ENCODE data around the gene IKZF1. TPM values are rescaled to one million over a fixed set of nuclear protein-coding genes. Genes with fewer than 3 reads are reported as not detected.

IKZF1 gene
- total RNA-seq, 1 experiment from 2014 or later: 0.57 TPM

DNA sequence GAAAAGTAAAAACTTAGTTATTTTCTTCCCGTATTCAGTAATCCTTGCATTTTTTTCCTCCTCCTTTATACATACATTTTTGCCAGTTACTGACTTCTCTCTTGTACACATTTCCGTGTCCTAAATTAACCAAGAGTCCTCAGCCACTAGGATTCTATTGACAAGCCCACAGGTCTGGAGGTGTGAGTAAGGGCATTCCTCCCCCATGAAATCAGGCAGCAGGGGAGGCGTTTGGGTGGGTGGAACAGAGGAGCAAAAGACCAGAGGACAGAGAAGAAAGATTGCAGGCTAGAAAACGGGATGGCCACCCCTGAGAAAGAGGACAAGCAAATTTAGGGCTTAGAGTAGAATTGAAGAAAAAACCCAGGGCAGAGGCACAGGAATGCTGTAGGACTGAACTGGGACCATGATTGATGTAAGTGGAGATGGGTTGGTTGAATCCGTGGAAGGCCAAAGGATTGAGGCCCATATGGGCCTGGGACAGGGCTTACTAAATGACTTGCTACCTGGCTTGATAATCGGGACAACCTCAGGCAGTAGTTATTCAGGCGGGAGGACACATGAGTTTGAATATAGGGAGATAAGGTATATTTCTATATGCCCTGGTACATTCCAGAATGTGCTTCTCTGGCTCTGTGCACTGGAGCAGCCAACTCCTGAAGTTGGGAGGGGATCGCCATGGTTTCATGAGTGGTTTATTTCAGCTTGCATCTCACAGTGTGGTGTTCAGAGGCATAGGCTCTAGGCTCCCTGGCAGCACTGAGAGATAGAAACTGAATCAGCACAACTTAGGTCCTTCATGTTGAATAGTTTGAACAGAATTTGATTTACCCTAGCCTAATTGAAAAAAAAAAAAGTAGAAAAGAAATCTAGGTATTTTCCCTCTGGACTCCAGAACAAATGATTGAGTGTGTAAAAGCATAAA is 28.0 kb downstream of the IKZF1 start:
- BruUV-seq (replicated peaks): no TSS peak
- H3K4me3 ChIP-seq (replicated peaks in 1 of 2; ENCODE audit: low read depth in 1 of 2, low read length in 2 of 2): no peak overlapping the region
- ChIA-PET CTCF (no interaction called here), POLR2A (no interaction called here), RAD21 (ENCODE audit: low non-redundant PET in 1 of 2, low total read pairs in 2 of 2, uncharacterized antibody in 2 of 2, unreplicated experiment in 2 of 2) (no interaction called here)
- TF ChIP-seq, protein P1, sequence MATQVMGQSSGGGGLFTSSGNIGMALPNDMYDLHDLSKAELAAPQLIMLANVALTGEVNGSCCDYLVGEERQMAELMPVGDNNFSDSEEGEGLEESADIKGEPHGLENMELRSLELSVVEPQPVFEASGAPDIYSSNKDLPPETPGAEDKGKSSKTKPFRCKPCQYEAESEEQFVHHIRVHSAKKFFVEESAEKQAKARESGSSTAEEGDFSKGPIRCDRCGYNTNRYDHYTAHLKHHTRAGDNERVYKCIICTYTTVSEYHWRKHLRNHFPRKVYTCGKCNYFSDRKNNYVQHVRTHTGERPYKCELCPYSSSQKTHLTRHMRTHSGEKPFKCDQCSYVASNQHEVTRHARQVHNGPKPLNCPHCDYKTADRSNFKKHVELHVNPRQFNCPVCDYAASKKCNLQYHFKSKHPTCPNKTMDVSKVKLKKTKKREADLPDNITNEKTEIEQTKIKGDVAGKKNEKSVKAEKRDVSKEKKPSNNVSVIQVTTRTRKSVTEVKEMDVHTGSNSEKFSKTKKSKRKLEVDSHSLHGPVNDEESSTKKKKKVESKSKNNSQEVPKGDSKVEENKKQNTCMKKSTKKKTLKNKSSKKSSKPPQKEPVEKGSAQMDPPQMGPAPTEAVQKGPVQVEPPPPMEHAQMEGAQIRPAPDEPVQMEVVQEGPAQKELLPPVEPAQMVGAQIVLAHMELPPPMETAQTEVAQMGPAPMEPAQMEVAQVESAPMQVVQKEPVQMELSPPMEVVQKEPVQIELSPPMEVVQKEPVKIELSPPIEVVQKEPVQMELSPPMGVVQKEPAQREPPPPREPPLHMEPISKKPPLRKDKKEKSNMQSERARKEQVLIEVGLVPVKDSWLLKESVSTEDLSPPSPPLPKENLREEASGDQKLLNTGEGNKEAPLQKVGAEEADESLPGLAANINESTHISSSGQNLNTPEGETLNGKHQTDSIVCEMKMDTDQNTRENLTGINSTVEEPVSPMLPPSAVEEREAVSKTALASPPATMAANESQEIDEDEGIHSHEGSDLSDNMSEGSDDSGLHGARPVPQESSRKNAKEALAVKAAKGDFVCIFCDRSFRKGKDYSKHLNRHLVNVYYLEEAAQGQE (IDR thresholded peaks at IDR 0.05; ENCODE audit: low read depth): no peak
- TF ChIP-seq, protein P2, sequence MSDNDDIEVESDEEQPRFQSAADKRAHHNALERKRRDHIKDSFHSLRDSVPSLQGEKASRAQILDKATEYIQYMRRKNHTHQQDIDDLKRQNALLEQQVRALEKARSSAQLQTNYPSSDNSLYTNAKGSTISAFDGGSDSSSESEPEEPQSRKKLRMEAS (IDR thresholded peaks at IDR 0.05): no peak
- no peak for TF ChIP-seq ELF1 (IDR thresholded peaks at IDR 0.05; ENCODE audit: borderline replicate concordance, low read depth)
- TF ChIP-seq, protein P3, sequence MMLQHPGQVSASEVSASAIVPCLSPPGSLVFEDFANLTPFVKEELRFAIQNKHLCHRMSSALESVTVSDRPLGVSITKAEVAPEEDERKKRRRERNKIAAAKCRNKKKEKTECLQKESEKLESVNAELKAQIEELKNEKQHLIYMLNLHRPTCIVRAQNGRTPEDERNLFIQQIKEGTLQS (IDR thresholded peaks at IDR 0.05): no peak
- TF ChIP-seq, protein P4, sequence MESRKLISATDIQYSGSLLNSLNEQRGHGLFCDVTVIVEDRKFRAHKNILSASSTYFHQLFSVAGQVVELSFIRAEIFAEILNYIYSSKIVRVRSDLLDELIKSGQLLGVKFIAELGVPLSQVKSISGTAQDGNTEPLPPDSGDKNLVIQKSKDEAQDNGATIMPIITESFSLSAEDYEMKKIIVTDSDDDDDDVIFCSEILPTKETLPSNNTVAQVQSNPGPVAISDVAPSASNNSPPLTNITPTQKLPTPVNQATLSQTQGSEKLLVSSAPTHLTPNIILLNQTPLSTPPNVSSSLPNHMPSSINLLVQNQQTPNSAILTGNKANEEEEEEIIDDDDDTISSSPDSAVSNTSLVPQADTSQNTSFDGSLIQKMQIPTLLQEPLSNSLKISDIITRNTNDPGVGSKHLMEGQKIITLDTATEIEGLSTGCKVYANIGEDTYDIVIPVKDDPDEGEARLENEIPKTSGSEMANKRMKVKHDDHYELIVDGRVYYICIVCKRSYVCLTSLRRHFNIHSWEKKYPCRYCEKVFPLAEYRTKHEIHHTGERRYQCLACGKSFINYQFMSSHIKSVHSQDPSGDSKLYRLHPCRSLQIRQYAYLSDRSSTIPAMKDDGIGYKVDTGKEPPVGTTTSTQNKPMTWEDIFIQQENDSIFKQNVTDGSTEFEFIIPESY (IDR thresholded peaks at IDR 0.05; ENCODE audit: extremely low read depth, insufficient replicate concordance, low read length): no peak
- TF ChIP-seq JUND (IDR thresholded peaks at IDR 0.05): no peak
- no peak for TF ChIP-seq SRF (IDR thresholded peaks at IDR 0.05; ENCODE audit: low read depth)
- no peak for TF ChIP-seq CBX3 (IDR thresholded peaks at IDR 0.05; ENCODE audit: low read depth)
- TF ChIP-seq FOSL1 (IDR thresholded peaks at IDR 0.05; ENCODE audit: low read depth): no peak
- no peak for TF ChIP-seq ZNF274 (IDR thresholded peaks at IDR 0.05; ENCODE audit: low read depth, low read length)
- TF ChIP-seq RAD21 (IDR thresholded peaks at IDR 0.05; ENCODE audit: low read depth): no peak
- H3K36me3 ChIP-seq (ENCODE audit: control insufficient read depth in 1 of 2, insufficient read depth in 2 of 2, low read length in 2 of 2): no peaks in the 10 kb centered on the region
- no peak for DNase-seq (ENCODE audit: low read depth, low spot score)
- H3K27ac ChIP-seq (ENCODE audit: low read depth, low read length): no peak overlapping the region
- H3K9me3 ChIP-seq (ENCODE audit: control insufficient read depth in 1 of 2, insufficient read depth in 1 of 2, low read depth in 1 of 2, low read length in 2 of 2): no peaks in the 10 kb centered on the region
- intact Hi-C loops (cut with micrococcal nuclease): no loop called here
- H3K9ac ChIP-seq (ENCODE audit: low read length): no peak overlapping the region
- H3K27me3 ChIP-seq (ENCODE audit: insufficient read depth, low read length): 0 out of 2 replicates have a peak, but pooled peaks cover 5% of the 10 kb centered on the region
- no peak for ATAC-seq
- no peak overlapping the region for H2AFZ ChIP-seq (ENCODE audit: low read depth, low read length, poor library complexity, severe bottlenecking)
- no peaks in the 10 kb centered on the region for H4K20me1 ChIP-seq (ENCODE audit: insufficient read depth)
- H3K4me1 ChIP-seq (ENCODE audit: control insufficient read depth in 1 of 2, insufficient read depth in 2 of 2, low read length in 2 of 2): no peaks in the 10 kb centered on the region; a peak in 1 of 4 replicates
- no peaks in the 10 kb centered on the region for H3K79me2 ChIP-seq (ENCODE audit: insufficient read depth, low read length)
- no peaks in the 10 kb centered on the region for H3K9me2 ChIP-seq (ENCODE audit: insufficient read depth)
- no peak overlapping the region for H3K4me2 ChIP-seq (ENCODE audit: low read length)
